ENCODE measurements around the gene HID1.
A peak's percentile ranks its signal among the peaks of the same experiment; 100 is the strongest.

Gene HID1

DNA sequence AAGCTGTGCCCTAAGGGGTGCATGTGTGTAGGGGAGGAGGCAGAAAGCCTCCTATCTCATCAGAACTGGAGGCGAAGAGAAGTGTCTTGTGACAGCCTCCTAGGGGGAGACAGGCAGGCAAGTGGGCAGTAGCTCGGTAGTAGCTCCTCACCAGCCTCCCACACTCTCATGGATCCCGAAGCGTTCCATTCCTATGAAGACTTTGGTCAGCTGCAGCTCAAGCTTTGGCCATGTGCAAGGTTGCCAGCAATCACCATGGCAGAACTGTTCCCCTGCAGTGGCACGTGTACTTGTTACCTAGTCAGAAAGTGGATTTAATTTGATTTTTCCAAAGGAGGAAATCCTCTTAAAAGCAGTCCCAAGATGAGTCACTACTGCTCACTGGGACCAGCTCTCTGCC, 46.6 kb upstream of the HID1 start:
- H3K36me3 ChIP-seq (replicated peaks; ENCODE audit: insufficient read depth, low read length) = peaks cover 6% of the 10 kb centered on the region
- no peaks in the 10 kb centered on the region for H3K9me3 ChIP-seq (replicated peaks; ENCODE audit: insufficient read depth, low read length)
- H2AFZ ChIP-seq (ENCODE audit: low read length) = no peak overlapping the region
- H3K79me2 ChIP-seq (ENCODE audit: low read length) = peaks cover 14% of the 10 kb centered on the region
- no peak overlapping the region for H3K9ac ChIP-seq (ENCODE audit: low read length)
- DNase-seq = no peak
- no peaks in the 10 kb centered on the region for H3K9me2 ChIP-seq (replicated peaks; ENCODE audit: insufficient read depth, low read length)
- no peaks in the 10 kb centered on the region for H3K27me3 ChIP-seq (replicated peaks; ENCODE audit: insufficient read depth, low read length)
- no peaks in the 10 kb centered on the region for H4K20me1 ChIP-seq (ENCODE audit: insufficient read depth, low read length)
- no peak overlapping the region for H3K27ac ChIP-seq (ENCODE audit: low read length)
- TF ChIP-seq, protein P1, sequence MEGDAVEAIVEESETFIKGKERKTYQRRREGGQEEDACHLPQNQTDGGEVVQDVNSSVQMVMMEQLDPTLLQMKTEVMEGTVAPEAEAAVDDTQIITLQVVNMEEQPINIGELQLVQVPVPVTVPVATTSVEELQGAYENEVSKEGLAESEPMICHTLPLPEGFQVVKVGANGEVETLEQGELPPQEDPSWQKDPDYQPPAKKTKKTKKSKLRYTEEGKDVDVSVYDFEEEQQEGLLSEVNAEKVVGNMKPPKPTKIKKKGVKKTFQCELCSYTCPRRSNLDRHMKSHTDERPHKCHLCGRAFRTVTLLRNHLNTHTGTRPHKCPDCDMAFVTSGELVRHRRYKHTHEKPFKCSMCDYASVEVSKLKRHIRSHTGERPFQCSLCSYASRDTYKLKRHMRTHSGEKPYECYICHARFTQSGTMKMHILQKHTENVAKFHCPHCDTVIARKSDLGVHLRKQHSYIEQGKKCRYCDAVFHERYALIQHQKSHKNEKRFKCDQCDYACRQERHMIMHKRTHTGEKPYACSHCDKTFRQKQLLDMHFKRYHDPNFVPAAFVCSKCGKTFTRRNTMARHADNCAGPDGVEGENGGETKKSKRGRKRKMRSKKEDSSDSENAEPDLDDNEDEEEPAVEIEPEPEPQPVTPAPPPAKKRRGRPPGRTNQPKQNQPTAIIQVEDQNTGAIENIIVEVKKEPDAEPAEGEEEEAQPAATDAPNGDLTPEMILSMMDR (IDR thresholded peaks at IDR 0.05; ENCODE audit: low read length) = no peak
- TF ChIP-seq EZH2 (optimal IDR thresholded peaks at IDR 0.05; ENCODE audit: low read depth, low read length) (no peak), EZH2phosphoT487 (IDR thresholded peaks at IDR 0.05; ENCODE audit: low read length) (no peak)
- H3F3A ChIP-seq (ENCODE audit: insufficient read depth, low read length) = no peaks in the 10 kb centered on the region
- no peak overlapping the region for H3K4me2 ChIP-seq (ENCODE audit: low read depth, low read length)
- H3K4me3 ChIP-seq (ENCODE audit: low read length) = no peak overlapping the region
- no peaks in the 10 kb centered on the region for H3K4me1 ChIP-seq (ENCODE audit: low read length)

DNA sequence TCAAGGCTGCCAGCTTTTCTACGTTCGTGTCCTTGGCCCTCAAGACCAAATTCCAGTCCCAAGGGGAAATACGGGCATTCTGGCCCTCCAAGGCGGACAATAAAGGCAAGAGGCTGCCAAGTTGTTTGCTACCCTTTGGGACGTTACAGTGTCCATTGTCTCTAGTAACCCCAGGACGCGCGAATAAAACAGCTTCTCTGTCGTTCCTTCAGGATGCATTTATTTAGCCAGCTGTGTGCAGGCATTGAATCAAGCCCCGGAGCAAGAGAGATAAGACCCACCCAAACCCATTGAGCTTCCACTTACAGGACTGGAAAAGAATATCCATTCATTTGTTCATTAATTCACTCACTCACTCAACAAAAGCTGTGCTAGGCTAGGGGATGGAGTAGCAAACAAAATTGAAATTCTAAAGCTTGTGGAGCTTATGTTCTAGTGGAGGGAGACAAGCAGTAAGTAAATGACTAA, 40.6 kb upstream of the HID1 start:
- no peaks in the 10 kb centered on the region for H3K9me2 ChIP-seq (replicated peaks; ENCODE audit: insufficient read depth, low read length)
- TF ChIP-seq EZH2 (optimal IDR thresholded peaks at IDR 0.05; ENCODE audit: low read depth, low read length) = no peak
- TF ChIP-seq, protein P1 (IDR thresholded peaks at IDR 0.05; ENCODE audit: low read length) = no peak
- TF ChIP-seq EZH2phosphoT487 (IDR thresholded peaks at IDR 0.05; ENCODE audit: low read length) = no peak
- H3K9me3 ChIP-seq (replicated peaks; ENCODE audit: insufficient read depth, low read length) = no peaks in the 10 kb centered on the region
- H3K4me2 ChIP-seq (ENCODE audit: low read depth, low read length) = peak overlapping the region; percentile 91
- no peak for DNase-seq
- no peak overlapping the region; the same call in 1 of the 2 replicates for H3K27ac ChIP-seq (ENCODE audit: low read length)
- peak overlapping the region; percentile 79 for H3K9ac ChIP-seq (ENCODE audit: low read length)
- H3F3A ChIP-seq (ENCODE audit: insufficient read depth, low read length) = no peaks in the 10 kb centered on the region
- H3K79me2 ChIP-seq (ENCODE audit: low read length) = peaks cover 29% of the 10 kb centered on the region
- peaks cover 14% of the 10 kb centered on the region for H3K27me3 ChIP-seq (replicated peaks; ENCODE audit: insufficient read depth, low read length)
- peak overlapping the region; percentile 71 for H2AFZ ChIP-seq (ENCODE audit: low read length)
- peak overlapping the region; percentile 93 for H3K4me3 ChIP-seq (ENCODE audit: low read length)
- H4K20me1 ChIP-seq (ENCODE audit: insufficient read depth, low read length) = no peaks in the 10 kb centered on the region
- H3K36me3 ChIP-seq (replicated peaks; ENCODE audit: insufficient read depth, low read length) = no peaks in the 10 kb centered on the region
- H3K4me1 ChIP-seq (ENCODE audit: low read length) = peaks cover 8% of the 10 kb centered on the region

- Histone ChIP-seq H3F3A (ENCODE audit: insufficient read depth, low read length) (no peaks in the 10 kb centered on the region), H3K36me3 (replicated peaks; ENCODE audit: insufficient read depth, low read length) (no peaks in the 10 kb centered on the region), H3K4me3 (ENCODE audit: low read length) (peak within 1 kb of the TSS; percentile 93), H3K4me2 (ENCODE audit: low read depth, low read length) (peak within 1 kb of the TSS; percentile 91), H3K9me2 (replicated peaks; ENCODE audit: insufficient read depth, low read length) (no peaks in the 10 kb centered on the region), H2AFZ (ENCODE audit: low read length) (peak within 1 kb of the TSS; percentile 71), H3K27ac (ENCODE audit: low read length) (no peak within 1 kb of the TSS; the same call in 1 of the 2 replicates), H3K9ac (ENCODE audit: low read length) (peak within 1 kb of the TSS; percentile 79), H3K9me3 (replicated peaks; ENCODE audit: insufficient read depth, low read length) (no peaks in the 10 kb centered on the region), H3K4me1 (ENCODE audit: low read length) (peaks cover 8% of the 10 kb centered on the region), H4K20me1 (ENCODE audit: insufficient read depth, low read length) (no peaks in the 10 kb centered on the region), H3K79me2 (ENCODE audit: low read length) (peaks cover 29% of the 10 kb centered on the region), H3K27me3 (replicated peaks; ENCODE audit: insufficient read depth, low read length) (peaks cover 20% of the 10 kb centered on the region)
- TF ChIP-seq EZH2phosphoT487 (IDR thresholded peaks at IDR 0.05; ENCODE audit: low read length) = no peak
- TF ChIP-seq, protein P1 (IDR thresholded peaks at IDR 0.05; ENCODE audit: low read length) = peak; percentile 27; the same call in 1 of the 2 replicates
- peak; percentile 85 for DNase-seq
Measured at GRCh38 chr17:75012346-75013091, 40.0 kb upstream of the HID1 start, which contains the start of gene MRPL58. MRPL58 (plus strand) TSS chr17:75012670; CDS start chr17:75012687, 17 bp downstream.
